Measurements from ENCODE around the gene AGXT. TPM values are rescaled to one million over a fixed set of nuclear protein-coding genes. Genes with fewer than 3 reads are reported as not detected.

The AGXT gene
- total RNA-seq, 3 donors from 2014 or later: 0.22 to 4.1 (median 1.0) TPM

DNA sequence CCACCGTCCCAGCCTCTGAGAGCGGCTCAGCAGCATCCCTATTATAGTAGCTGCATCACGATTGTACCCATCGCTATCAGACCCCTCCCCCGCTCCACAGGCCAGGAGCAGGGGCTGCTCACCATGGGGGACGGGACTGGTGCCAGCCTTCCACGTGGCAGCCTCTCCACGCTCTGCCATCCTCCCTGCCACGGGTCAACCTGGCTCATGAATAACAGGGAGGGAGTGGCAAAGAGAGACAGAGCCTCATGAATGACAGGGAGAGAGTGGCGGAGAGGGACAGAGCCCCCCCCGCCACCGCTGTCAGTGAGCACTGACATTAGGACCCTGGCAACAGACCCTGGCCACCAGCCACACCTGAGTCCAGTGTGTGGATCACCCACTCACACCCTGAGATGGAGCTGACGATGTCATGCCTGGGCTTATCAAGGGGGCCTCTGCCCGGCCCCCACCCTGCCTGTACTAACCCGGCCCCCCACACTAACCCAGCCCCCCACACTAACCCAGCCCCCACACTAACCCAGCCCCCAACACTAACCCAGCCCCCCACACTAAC, 54.4 kb downstream of the AGXT start:
- no peaks in the 10 kb centered on the region for H3K4me1 ChIP-seq (ENCODE audit: low read depth)
- ATAC-seq: no peak

DNA sequence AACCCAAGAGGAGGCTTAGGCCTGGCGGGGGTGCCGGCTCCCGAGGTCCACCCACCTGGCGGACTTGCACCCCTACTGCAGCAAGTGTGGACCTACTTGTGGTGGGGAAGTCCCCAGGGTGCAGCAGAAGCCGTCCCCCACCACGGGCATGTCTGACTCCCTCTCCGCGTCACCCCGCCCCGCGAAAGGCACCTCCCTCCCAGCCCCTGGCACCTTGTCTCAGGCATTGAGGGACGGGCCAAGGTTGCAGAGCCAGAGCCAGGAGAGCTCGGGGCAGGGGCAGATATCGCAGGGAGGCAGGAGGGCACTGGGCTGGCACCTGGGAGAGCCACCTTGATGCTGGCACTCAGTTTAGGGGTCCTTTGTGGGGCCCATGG, 56.6 kb downstream of the AGXT start:
- H3K4me1 ChIP-seq (ENCODE audit: low read depth): no peaks in the 10 kb centered on the region
- H3K9me3 ChIP-seq: no peaks in the 10 kb centered on the region
- intact Hi-C loops (cut with DNase I, micrococcal nuclease): no loop called here
- ATAC-seq: no peak
- H3K36me3 ChIP-seq (ENCODE audit: low read depth): no peaks in the 10 kb centered on the region
- DNase-seq: peak in 1 of 3 donors; percentile 14
- TF ChIP-seq CTCF (IDR thresholded peaks at IDR 0.05): no peak
- no peak overlapping the region for H3K4me3 ChIP-seq

More for the DNA sequence above, 54.4 kb downstream of the AGXT start:
- peak in 1 of 3 donors; percentile 24 for DNase-seq
- TF ChIP-seq CTCF (IDR thresholded peaks at IDR 0.05): no peak
- intact Hi-C loops (cut with DNase I, micrococcal nuclease): no loop called here
- Histone ChIP-seq H3K9me3 (no peaks in the 10 kb centered on the region), H3K4me3 (no peak overlapping the region), H3K36me3 (ENCODE audit: low read depth) (no peaks in the 10 kb centered on the region)

DNA sequence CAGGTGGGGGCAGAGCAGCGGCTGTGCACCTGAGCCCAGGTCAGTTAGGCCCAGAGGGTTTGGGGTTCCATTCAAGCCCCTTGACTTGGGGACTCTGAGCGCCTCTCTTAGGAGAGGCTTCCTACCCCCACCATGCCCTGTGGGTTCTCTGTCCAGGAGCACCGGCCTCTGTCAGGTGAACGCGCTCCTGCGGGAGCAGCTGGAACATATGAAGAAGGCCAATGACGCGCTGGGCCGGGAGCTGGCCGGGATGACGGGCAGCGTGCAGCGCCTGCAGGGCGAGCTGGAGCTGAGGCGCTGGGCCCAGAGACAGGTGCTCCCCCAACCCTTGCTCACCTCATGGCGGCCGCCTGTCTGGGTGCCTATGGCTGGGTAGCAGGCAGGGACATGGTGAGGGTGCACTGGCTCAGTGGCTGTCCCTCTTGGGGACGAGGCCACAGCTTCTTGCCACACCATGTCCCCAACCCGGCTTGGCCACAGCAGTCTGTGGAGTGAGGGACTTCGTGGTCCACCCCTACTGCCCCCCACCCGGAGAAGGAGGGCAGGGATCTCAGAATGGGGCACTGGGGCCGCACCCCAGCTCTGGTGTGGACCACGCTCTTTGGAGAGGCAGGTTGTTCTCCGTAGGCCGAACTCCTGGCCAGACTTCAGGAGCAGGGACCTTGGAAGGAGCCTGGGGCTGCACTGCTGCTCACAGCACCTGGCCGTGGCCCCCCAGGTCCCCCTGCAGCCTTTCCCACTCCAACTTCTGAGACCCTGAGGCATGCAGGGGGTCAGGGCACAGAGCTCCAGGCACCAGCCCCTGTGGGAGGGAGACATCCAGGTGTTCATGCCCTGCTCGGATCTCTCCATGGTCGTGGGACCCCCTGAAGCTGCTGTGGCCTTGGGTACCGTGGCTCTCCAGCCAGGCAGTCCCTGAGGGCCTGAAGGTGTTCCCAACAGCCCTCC, 57.2 kb downstream of the AGXT start:
- H3K36me3 ChIP-seq (ENCODE audit: low read depth): no peaks in the 10 kb centered on the region
- ATAC-seq: peak; percentile 32
- no peaks in the 10 kb centered on the region for H3K9me3 ChIP-seq
- H3K4me1 ChIP-seq (ENCODE audit: low read depth): no peaks in the 10 kb centered on the region
- intact Hi-C loops (cut with DNase I, micrococcal nuclease): no loop called here
- peak in 1 of 3 donors; percentile 45 for DNase-seq
- TF ChIP-seq CTCF (IDR thresholded peaks at IDR 0.05): no peak
- no peak overlapping the region for H3K4me3 ChIP-seq

DNA sequence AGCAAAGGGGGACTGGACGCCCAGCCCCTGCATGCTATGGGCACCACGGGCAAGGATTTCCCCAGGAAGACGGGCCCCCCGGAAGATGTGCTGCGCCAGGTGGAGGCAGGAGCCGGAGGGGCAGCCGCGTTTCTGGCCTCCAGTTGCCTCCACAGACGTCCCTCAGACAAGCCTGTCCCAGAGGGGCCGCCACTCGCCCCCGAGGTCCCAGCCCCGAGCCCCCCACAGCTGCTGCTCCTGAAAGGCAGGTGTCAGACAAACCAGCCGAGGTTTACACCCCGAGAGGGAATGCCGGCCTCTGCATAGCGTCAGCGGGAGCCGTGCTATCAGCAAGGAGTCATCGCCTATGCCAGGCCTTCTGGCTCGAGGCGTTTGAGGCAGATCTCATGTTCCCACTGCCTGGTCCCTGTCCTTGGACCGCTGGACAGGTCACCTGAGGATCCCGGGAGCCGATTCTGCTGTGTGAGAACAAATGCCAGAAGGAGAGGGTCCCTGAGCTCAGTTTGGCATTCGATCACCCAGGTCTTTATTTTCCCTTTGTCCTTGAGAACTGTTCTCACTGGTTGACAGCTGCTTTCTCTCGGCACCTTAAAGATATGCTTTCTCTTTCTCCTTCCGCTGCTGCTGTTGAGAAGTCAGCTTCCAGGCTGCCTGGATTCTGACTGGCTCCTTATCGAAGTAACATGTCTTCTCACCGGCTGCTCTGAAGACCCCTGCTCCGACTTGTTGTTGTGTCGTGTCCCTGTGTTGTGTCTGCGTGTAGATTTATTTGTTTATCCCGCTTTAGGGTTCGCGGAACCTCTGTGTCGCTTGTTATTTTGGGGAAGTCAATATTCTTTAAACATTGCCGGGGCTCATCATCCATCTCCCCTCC, 58.1 kb downstream of the AGXT start:
- no peaks in the 10 kb centered on the region for H3K9me3 ChIP-seq
- no peaks in the 10 kb centered on the region for H3K4me1 ChIP-seq (ENCODE audit: low read depth)
- no peak overlapping the region for H3K4me3 ChIP-seq
- H3K36me3 ChIP-seq (ENCODE audit: low read depth): no peaks in the 10 kb centered on the region
- ATAC-seq: peak; percentile 41
- intact Hi-C loops (cut with DNase I, micrococcal nuclease): no loop called here
- peak in 2 of 3 donors; percentile 23 to 44 for DNase-seq
- TF ChIP-seq CTCF (IDR thresholded peaks at IDR 0.05): no peak

GRCh38 chr2:240927390-240927781, 58.8 kb downstream of the AGXT start:
- Histone ChIP-seq H3K4me1 (ENCODE audit: low read depth) (no peaks in the 10 kb centered on the region), H3K36me3 (ENCODE audit: low read depth) (no peaks in the 10 kb centered on the region), H3K9me3 (no peaks in the 10 kb centered on the region), H3K4me3 (no peak overlapping the region)
- TF ChIP-seq CTCF (IDR thresholded peaks at IDR 0.05): no peak
- ATAC-seq (no peak), DNase-seq (no peak)
- intact Hi-C loops (cut with DNase I, micrococcal nuclease): no loop called here
